Stimulated activated CD8-positive, alpha-beta memory T cell treated with anti-CD3 and anti-CD28 coated beads, Interleukin-12 subunit alpha, Interleukin-12 subunit beta, amount 100 ng/mL, for 24 hours (primary cell): ENCODE measurements around the gene INPP5A.

Experiments used
- DNase-seq: peaks from one replicate; pipeline ENCODE4 v3.0.0-alpha.2; 2020; ENCODE audit errors: extremely low read depth

INPP5A gene

DNA sequence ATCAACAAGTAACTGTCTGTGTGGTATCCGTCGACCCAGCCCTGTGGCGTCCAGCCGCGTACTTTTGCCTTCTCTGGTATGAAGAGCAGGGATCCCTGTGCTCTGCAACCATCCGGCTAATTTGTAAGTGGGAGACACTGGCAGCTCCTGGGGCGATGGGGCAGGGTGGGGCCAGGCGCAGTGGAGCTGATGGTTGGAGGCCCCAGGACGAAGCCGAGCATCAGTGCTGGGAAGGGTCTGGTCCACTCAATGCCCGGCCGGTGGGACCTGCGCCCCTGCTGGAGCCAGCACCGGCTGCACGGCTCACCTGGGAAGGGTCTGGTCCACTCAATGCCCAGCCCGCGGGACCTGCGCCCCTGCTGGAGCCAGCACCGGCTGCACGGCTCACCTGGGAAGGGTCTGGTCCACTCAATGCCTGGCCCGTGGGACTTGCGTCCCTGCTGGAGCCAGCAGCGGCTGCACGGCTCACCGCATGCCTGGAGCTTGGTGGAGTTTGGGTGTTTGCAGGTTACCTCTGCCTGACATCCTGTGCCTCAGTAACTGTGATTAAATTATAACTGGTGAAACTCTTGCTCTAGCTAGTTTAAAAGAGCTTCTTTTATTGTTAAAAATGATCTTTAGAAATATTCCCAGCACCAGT lies 152.3 kb downstream of the INPP5A start:
- no peak for DNase-seq

DNA sequence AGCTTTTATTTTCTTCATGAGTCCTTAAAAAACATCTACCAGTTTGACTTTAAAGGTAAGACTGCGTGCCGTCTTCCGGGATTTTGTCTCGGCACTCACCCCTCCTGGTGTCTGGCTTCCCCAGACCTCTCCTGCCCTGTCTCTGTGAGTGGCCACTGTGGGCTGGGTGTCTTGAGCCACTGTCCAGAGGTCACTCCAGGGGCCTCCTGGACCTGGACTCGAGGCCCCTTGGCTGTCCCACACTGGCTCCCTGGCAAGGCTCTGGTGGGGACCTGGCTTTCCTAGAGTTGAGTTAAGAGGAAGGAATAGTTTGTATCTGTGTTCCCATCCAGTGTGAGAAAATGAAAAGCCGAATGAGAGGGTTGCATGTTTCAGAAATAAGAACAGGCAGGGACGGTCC lies 152.8 kb downstream of the INPP5A start:
- no peak for DNase-seq

GRCh38 chr10:132690821-132691610 lies 153.4 kb downstream of the INPP5A start:
- no peak for DNase-seq

DNA sequence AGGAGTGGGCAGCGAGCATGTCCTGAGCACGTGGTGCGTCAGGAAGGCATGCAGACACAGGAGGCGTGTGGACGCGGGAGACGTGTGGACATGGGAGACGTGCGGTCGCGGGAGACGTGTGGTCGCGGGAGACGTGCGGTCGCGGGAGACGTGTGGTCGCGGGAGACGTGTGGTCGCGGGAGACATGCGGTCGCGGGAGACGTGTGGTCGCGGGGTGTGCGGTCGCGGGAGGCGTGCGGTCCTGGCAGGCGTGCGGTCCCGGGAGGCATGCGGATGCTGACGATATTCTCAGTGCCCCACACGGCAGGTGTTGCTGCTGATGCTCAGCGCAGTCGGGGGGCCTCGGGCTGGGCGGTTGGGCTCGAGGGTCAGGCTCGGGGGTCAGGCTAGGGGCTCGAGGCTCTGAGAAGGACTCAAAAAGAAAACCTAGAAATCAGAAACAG lies 154.1 kb downstream of the INPP5A start:
- DNase-seq = no peak

GRCh38 chr10:132692311-132692710 lies 154.7 kb downstream of the INPP5A start:
- DNase-seq = no peak

- DNase-seq = no peak
These were observed 156.1 kb downstream of the INPP5A start for GRCh38 chr10:132693676-132694075.

GRCh38 chr10:132696204-132696603 lies 158.6 kb downstream of the INPP5A start:
- no peak for DNase-seq

DNA sequence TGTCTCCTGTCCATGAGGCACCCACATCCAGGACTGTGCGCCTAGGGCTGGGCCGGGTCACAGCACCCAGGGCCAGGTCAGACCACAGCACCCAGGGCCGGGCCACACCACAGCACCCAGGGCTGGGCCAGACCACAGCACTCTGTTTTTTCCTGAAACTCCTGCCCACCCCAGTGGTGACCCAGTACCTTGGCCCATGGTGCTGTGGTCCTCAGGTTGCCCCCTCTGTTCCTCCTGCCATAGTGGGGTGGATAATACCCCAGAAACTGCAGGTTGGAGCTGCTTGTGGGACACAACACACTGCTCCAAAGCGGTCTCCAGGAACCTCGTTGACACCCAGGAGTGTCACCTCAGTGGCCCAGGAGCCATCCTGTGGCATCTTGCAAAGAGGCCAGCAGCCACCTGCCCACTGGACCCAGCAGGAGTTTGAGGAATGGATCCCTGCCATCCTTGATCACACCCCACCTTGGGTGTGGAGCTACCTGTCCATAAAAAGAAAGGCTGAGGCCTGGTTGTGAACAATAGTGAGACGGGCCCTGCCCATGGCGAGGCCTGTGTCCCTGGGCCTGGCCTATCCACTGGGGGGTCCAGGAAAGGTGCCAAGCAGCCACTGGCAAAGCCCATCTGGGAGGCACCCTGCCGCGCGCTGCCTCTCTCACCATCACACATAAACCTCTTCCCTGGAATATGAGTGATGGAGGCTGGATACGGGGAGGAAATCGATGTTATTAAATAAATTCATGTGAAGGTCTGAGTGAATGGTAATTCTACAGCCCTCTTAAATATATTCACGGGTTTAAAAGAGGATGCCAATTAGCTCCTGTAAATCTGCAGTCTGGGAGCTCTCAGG lies 159.4 kb downstream of the INPP5A start:
- no peak for DNase-seq

GRCh38 chr10:132697578-132698200 lies 160.1 kb downstream of the INPP5A start:
- no peak for DNase-seq

- DNase-seq = no peak
These were observed 160.7 kb downstream of the INPP5A start for GRCh38 chr10:132698211-132698751.

GRCh38 chr10:132698761-132699391 lies 161.3 kb downstream of the INPP5A start:
- DNase-seq = no peak

GRCh38 chr10:132699411-132700155 lies 162.0 kb downstream of the INPP5A start:
- no peak for DNase-seq

DNA sequence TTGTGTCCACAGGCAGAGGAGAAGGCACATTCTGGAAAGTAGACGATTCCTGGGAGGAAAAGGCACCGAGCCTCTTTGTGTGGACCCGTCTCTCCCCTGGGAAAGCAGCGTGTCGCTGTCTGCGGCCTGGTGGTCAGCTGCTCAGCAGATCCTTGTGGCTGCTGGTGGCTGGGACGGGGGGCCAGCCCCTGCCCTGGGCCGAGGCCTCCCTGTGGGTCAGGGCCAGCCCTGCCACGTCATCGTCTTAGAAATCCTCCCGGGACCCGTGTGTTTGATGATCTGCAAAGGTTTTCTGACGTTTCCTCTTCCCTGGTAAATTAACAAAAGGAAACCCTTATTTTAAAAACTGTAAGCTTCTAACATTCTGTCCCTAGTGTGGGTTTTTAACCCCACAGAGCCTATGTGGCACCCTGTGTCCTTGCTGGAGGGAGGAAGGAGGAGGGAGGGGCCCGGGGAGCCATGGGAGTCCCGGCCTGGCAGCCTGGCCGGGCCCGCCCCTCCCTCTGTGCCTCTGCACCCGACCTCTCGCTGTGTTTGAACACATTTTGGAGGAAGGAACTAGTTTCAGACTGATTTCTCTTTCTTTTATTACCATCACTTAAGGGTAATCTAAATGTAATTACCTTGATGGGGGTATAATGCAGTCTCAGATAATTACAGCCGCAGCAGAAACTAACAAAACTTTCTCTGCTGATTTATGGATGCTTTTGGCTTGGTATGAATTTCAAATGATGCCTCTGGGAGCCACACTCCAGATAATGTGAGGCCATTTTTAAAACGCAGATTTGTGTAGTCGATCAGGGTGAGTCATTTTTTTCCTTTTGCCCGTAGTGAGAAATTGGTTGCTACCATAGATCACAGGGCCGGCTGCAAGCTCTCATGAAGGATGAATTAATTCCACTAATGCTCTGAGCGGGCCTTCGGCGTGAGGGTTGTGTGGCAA lies 162.8 kb downstream of the INPP5A start:
- no peak for DNase-seq

DNA sequence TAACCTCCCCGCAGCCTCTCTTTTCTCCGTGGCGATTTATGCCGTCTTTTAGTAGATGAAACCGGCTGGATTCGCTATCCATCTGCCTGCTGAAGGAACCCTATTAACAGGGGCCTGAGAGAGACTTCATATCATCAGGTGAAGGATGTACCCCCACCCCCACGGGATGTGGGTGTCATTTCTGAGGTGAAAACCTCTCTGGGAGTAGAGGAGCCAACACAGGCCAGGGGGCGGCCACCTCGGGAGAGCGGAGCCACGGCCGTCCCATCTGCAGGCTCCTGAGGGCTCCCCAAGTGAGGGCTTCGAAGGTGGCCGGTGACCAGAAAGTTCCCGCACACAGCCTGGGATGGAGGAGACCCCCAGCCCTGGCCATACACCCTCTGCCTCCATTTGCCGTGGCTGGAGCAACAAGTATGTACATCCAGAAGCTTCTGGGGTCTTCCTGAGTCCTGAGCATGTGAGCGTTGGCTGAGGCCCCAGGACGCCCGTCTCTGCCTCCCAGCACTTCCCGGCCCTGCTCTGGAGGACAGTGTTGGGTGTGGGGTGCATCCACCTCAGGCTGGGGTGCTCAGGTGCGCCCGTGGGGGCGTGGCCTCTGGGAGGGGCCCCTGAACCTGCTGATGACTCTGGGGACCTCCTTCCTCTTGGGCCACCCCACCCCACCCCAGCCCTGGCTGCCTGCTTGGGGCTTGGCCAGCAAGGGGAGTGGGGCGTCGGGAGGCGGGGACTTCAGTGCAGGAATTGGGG lies 163.7 kb downstream of the INPP5A start:
- no peak for DNase-seq

GRCh38 chr10:132701846-132702190 lies 164.2 kb downstream of the INPP5A start:
- DNase-seq = no peak

GRCh38 chr10:132702601-132703418 lies 165.2 kb downstream of the INPP5A start:
- no peak for DNase-seq

- DNase-seq = no peak
These were observed 165.9 kb downstream of the INPP5A start for GRCh38 chr10:132703419-132704007.
